Measurements from ENCODE around the gene NKTR. TPM values are rescaled to one million over a fixed set of nuclear protein-coding genes. Genes with fewer than 3 reads are reported as not detected.

NKTR gene
- total RNA-seq, 1 experiment from 2014 or later, result 53.1 TPM

- no TSS peak for BruUV-seq (replicated peaks)
- CTCF ChIA-PET, result no interaction called here
- Histone ChIP-seq H3K4me3 (ENCODE audit: low read depth, low read length, poor library complexity, severe bottlenecking) (no peak overlapping the region), H3K9me3 (ENCODE audit: low read depth, low read length, poor library complexity, severe bottlenecking) (no peaks in the 10 kb centered on the region), H3K27ac (ENCODE audit: low read depth, low read length, poor library complexity, severe bottlenecking) (no peak overlapping the region), H3K27me3 (replicated peaks; ENCODE audit: insufficient read depth, low read depth, low read length, poor library complexity) (no peaks in the 10 kb centered on the region), H3K36me3 (ENCODE audit: insufficient read depth, low read length, poor library complexity, severe bottlenecking) (no peaks in the 10 kb centered on the region), H3K4me1 (ENCODE audit: insufficient read depth, low read length, poor library complexity, severe bottlenecking) (no peaks in the 10 kb centered on the region)
- DNase-seq (ENCODE audit: low spot score), result peak; percentile 44
- POLR2A ChIA-PET (ENCODE audit: low non-redundant PET), result no interaction called here
- TF ChIP-seq CTCF (conservative IDR thresholded peaks at IDR 0.05; ENCODE audit: low read depth, low read length) (no peak), EZH2 (IDR thresholded peaks at IDR 0.05; ENCODE audit: borderline replicate concordance, low read depth, low read length, poor library complexity, severe bottlenecking) (no peak)
- intact Hi-C loops (cut with micrococcal nuclease; ENCODE audit: unreplicated experiment), result no loop called here
These were observed 83.6 kb downstream of the NKTR start for GRCh38 chr3:42683875-42684598.

- BruUV-seq (replicated peaks), result no TSS peak
- Histone ChIP-seq H3K27me3 (replicated peaks; ENCODE audit: insufficient read depth, low read depth, low read length, poor library complexity) (no peaks in the 10 kb centered on the region), H3K9me3 (ENCODE audit: low read depth, low read length, poor library complexity, severe bottlenecking) (no peaks in the 10 kb centered on the region), H3K4me3 (ENCODE audit: low read depth, low read length, poor library complexity, severe bottlenecking) (no peak overlapping the region), H3K36me3 (ENCODE audit: insufficient read depth, low read length, poor library complexity, severe bottlenecking) (no peaks in the 10 kb centered on the region), H3K4me1 (ENCODE audit: insufficient read depth, low read length, poor library complexity, severe bottlenecking) (no peaks in the 10 kb centered on the region), H3K27ac (ENCODE audit: low read depth, low read length, poor library complexity, severe bottlenecking) (no peak overlapping the region)
- POLR2A ChIA-PET (ENCODE audit: low non-redundant PET), result no interaction called here
- TF ChIP-seq CTCF (conservative IDR thresholded peaks at IDR 0.05; ENCODE audit: low read depth, low read length), result no peak
- TF ChIP-seq EZH2 (IDR thresholded peaks at IDR 0.05; ENCODE audit: borderline replicate concordance, low read depth, low read length, poor library complexity, severe bottlenecking), result no peak
- CTCF ChIA-PET, result no interaction called here
- DNase-seq (ENCODE audit: low spot score), result no peak
- intact Hi-C loops (cut with micrococcal nuclease; ENCODE audit: unreplicated experiment), result no loop called here
These were observed 84.3 kb downstream of the NKTR start for GRCh38 chr3:42684632-42685362.

GRCh38 chr3:42685363-42685881 lies 84.9 kb downstream of the NKTR start, which contains the start of gene KLHL40:
TSS of gene KLHL40 (plus strand) at chr3:42685537. CDS start at chr3:42685619, 82 bp downstream.
- Histone ChIP-seq H3K4me3 (ENCODE audit: low read depth, low read length, poor library complexity, severe bottlenecking) (no peak within 1 kb of the TSS), H3K27me3 (replicated peaks; ENCODE audit: insufficient read depth, low read depth, low read length, poor library complexity) (no peaks in the 10 kb centered on the region), H3K27ac (ENCODE audit: low read depth, low read length, poor library complexity, severe bottlenecking) (no peak within 1 kb of the TSS), H3K4me1 (ENCODE audit: insufficient read depth, low read length, poor library complexity, severe bottlenecking) (no peaks in the 10 kb centered on the region), H3K9me3 (ENCODE audit: low read depth, low read length, poor library complexity, severe bottlenecking) (no peaks in the 10 kb centered on the region), H3K36me3 (ENCODE audit: insufficient read depth, low read length, poor library complexity, severe bottlenecking) (no peaks in the 10 kb centered on the region)
- BruUV-seq (replicated peaks), result no TSS peak
- POLR2A ChIA-PET (ENCODE audit: low non-redundant PET), result no interaction called here
- no peak for DNase-seq (ENCODE audit: low spot score)
- no peak for TF ChIP-seq CTCF (conservative IDR thresholded peaks at IDR 0.05; ENCODE audit: low read depth, low read length)
- no peak for TF ChIP-seq EZH2 (IDR thresholded peaks at IDR 0.05; ENCODE audit: borderline replicate concordance, low read depth, low read length, poor library complexity, severe bottlenecking)
- intact Hi-C loops (cut with micrococcal nuclease; ENCODE audit: unreplicated experiment), result no loop called here
- CTCF ChIA-PET, result no interaction called here

Data from A673 (cell line).